GM18505 (cell line): ENCODE measurements around the gene AURKAIP1.

ENCODE experiments used
- ATAC-seq: cut with Tn5 transposase; IDR thresholded peaks from one replicate; pipeline ENCODE4 v1.9.1; 2021; ENCODE audit not compliant: unreplicated experiment
- POLR2A ChIP-seq: IDR thresholded peaks from 4 replicates; pipeline ENCODE4 v1.6.1; 2011; ENCODE audit warnings: borderline replicate concordance; ENCODE audit not compliant: insufficient read depth, insufficient read length; ENCODE audit errors: extremely low read depth

Gene AURKAIP1

GRCh38 chr1:1325288-1326074, 49.5 kb downstream of the AURKAIP1 start:
- TF ChIP-seq POLR2A, result no peak
- ATAC-seq, result no peak

DNA sequence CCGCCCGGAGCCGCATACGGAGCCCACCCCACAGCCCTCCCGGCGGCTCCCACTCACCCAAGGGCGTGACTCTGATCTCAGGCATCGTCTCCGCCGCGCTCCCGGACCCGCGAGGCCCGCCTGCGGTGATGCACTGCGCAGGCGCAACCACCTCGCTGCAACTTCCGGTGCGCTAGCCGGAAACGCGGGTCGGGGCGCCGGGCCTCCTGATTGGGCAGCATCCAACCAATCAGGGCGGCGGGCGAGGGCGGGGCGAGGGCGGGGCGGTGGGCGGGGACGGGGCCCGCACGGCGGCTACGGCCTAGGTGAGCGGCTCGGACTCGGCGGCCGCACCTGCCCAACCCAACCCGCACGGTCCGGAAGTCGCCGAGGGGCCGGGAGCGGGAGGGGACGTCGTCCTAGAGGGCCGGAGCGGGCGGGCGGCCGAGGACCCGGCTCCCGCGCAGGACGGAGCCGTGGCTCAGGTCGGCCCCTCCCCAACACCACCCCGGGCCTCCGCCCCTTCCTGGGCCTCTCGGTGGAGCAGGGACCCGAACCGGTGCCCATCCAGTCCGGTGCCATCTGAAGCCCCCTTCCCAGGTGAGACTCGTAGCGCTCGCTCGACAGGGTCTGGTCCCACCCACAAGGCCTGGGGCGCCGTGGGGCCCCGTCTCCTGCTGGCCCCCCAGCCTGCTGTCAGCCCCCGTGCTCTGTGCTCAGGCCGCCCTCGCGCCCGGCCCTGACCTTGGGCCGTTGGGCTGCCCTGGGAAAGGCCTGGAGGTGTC, 50.3 kb downstream of the AURKAIP1 start, which contains the start of the genes CPTP and INTS11:
TSS of gene CPTP (plus strand) at position 279 of the 764 bp plus-strand sequence. CDS start 2,109 bp downstream, outside the sequence.
TSS of gene INTS11 (minus strand) at position 137 of the 764 bp plus-strand sequence. CDS start at position 85, 52 bp downstream.
- peak; percentile 88 for TF ChIP-seq POLR2A

GRCh38 chr1:1324084-1324523, 50.9 kb downstream of the AURKAIP1 start:
- TF ChIP-seq POLR2A, result no peak
- ATAC-seq, result peak; percentile 28

More for the DNA sequence above, 50.3 kb downstream of the AURKAIP1 start, which contains the start of the genes CPTP and INTS11:
- ATAC-seq, result peak; percentile 62
